Sigmoid colon (tissue), 7 donors: ENCODE measurements around the gene BNIP5. TPM values are rescaled to one million over a fixed set of nuclear protein-coding genes. Genes with fewer than 3 reads are reported as not detected.
A peak's percentile ranks its signal among the peaks of the same experiment; 100 is the strongest.

Experiments used
- DNase-seq: peaks from one replicate; pipeline ENCODE4 v3.0.0-alpha.2; 2019
- H3K27ac ChIP-seq, 4 donors: fragments of 200-600 bp; sonication (generic); one replicate each; pipeline ENCODE4 v1.5.1; 2016 to 2019; ENCODE audit warnings: mild to moderate bottlenecking in 1 of 4
- H3K27me3 ChIP-seq, 3 donors: fragments of 200-600 bp; sonication (generic); one replicate each; pipeline ENCODE4 v1.5.1; 2019; ENCODE audit warnings: mild to moderate bottlenecking in 1 of 3
- H3K36me3 ChIP-seq, 4 donors: fragments of 200-600 bp; sonication (generic); one replicate each; pipeline ENCODE4 v1.5.1; 2016 to 2019
- H3K4me1 ChIP-seq, 4 donors: fragments of 200-600 bp; sonication (generic); one replicate each; pipeline ENCODE4 v1.5.1; 2017 to 2019
- H3K4me3 ChIP-seq, 4 donors: fragments of 200-600 bp; sonication (generic); one replicate each; pipeline ENCODE4 v1.5.1; 2017 to 2019; ENCODE audit warnings: mild to moderate bottlenecking in 2 of 4, moderate library complexity in 1 of 4
- H3K9me3 ChIP-seq, 4 donors: fragments of 200-600 bp in 3 of 4; sonication (generic) in 3 of 4; one replicate each; pipeline versions ENCODE4 v1.5.1 to v1.6.1; 2013 to 2019
- EP300 ChIP-seq, 4 donors: sonication (generic); formaldehyde crosslinking; IDR thresholded peaks; one replicate each; pipeline ENCODE4 v1.6.1; 2017; ENCODE audit warnings: antibody characterized with exemption in 4 of 4
- POLR2A ChIP-seq, 2 donors: fragments of 450-650 bp; IDR thresholded peaks; one replicate each; pipeline ENCODE4 v1.6.1; 2016; ENCODE audit warnings: antibody characterized with exemption in 2 of 2, mild to moderate bottlenecking in 2 of 2, moderate library complexity in 2 of 2
- POLR2AphosphoS5 ChIP-seq, 4 donors: sonication (generic); formaldehyde crosslinking; IDR thresholded peaks; one replicate each; pipeline ENCODE4 v1.6.1; 2017; ENCODE audit warnings: antibody characterized with exemption in 4 of 4
- WGBS, 2 donors: extraction: QIAGEN DNeasy Blood & Tissue Kit; methylation state at CpG; one replicate each; pipeline ENCODE4 v1.1.7; 2013; 5-methylcytosine and 5-hydroxymethylcytosine counted together
- intact Hi-C: fragments of 100-400 bp; cut with DNase I; formaldehyde crosslinking; loops from one replicate; pipeline ENCODE4 v1.15.1; 2023
- polyA plus RNA-seq, 3 donors: library from polyadenylated mRNA; stranded (reverse); fragments of 200-250 nt; gene quantifications; one replicate each; pipeline ENCODE4 v1.2.3, GENCODE V29; 2013
- total RNA-seq, 4 donors: library from RNA; depleted of rRNA; stranded (reverse); fragments of >200 nt; gene quantifications; one replicate each; pipeline ENCODE4 v1.1.0, GENCODE V29; 2016
- TF ChIP-seq, protein P1 (sequence below), 4 experiments: fragments of 450-650 bp in 3 of 4; fragments of 200-600 bp in 1 of 4; IDR thresholded peaks; one replicate each; pipeline ENCODE4 v1.5.1; 2016 to 2019; ENCODE audit warnings: antibody characterized with exemption in 4 of 4, mild to moderate bottlenecking in 3 of 4, moderate library complexity in 2 of 4
- donor health status: healthy with polysubstance abuse.
- donor health status: Bipolar disorder and iron deficiency.
- donor health status: healthy.

BNIP5 gene
- total and polyA plus RNA-seq, 7 donors, result 5.5 to 9.0 (median 8.6) TPM; not detected in 4

DNA sequence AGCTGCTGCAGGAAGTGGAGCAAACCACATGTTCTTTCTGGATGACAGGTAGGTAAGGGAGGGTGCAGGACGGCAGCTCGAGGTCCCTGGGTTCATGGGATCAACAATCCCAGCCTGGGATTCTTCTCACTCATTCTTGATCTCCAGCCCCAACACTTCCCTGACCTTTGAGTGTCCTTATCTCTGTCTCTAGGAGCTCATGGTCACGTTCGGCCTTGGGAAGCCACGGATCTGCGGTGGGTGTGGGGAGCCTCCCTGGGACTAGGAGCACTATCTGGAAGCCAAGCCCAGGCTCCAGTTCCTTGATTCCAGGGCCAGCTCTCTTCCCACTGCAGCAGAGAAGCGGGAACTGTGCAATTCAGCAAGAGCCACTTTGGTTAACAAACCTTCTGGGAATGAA lies 27.5 kb downstream of the BNIP5 start:
- no peaks in the 10 kb centered on the region for H3K9me3 ChIP-seq
- peaks cover 0 to 7% (median 0%) of the 10 kb centered on the region in 3 donors for H3K27me3 ChIP-seq
- no peaks in the 10 kb centered on the region for H3K4me1 ChIP-seq
- 30 to 65% methylated on average over 7 of the region's 7 CpGs for WGBS, 2 donors
- no peak for TF ChIP-seq POLR2AphosphoS5 (IDR thresholded peaks at IDR 0.05)
- TF ChIP-seq EP300 (IDR thresholded peaks at IDR 0.05), result no peak
- TF ChIP-seq POLR2A (IDR thresholded peaks at IDR 0.05), result no peak
- TF ChIP-seq, protein P1, sequence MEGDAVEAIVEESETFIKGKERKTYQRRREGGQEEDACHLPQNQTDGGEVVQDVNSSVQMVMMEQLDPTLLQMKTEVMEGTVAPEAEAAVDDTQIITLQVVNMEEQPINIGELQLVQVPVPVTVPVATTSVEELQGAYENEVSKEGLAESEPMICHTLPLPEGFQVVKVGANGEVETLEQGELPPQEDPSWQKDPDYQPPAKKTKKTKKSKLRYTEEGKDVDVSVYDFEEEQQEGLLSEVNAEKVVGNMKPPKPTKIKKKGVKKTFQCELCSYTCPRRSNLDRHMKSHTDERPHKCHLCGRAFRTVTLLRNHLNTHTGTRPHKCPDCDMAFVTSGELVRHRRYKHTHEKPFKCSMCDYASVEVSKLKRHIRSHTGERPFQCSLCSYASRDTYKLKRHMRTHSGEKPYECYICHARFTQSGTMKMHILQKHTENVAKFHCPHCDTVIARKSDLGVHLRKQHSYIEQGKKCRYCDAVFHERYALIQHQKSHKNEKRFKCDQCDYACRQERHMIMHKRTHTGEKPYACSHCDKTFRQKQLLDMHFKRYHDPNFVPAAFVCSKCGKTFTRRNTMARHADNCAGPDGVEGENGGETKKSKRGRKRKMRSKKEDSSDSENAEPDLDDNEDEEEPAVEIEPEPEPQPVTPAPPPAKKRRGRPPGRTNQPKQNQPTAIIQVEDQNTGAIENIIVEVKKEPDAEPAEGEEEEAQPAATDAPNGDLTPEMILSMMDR (IDR thresholded peaks at IDR 0.05), result no peak
- DNase-seq, result no peak
- H3K36me3 ChIP-seq, result no peaks in the 10 kb centered on the region
- intact Hi-C loops, result no loop called here
- H3K27ac ChIP-seq, result no peak overlapping the region
- no peak overlapping the region for H3K4me3 ChIP-seq

DNA sequence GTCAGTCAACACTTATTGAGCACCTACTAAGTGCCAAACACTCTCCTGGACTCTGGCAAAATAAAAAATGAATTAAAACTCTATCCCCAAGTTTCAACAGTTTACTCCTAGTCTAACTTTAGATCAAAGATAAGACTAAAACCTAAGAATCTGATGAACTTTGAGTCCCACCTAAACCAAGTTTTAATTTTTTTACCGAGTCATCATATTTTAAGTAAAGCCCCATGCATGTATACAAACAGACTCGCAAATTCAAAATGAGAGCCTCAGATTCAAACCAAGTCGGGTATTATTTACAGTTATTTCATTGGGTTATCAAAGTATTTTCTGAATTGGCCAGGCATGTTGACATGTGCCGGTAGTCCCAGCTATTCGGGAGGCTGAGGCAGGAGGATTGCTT lies 28.2 kb downstream of the BNIP5 start:
- intact Hi-C loops, result no loop called here
- 95 to 97% methylated on average over 5 of the region's 5 CpGs for WGBS, 2 donors

DNA sequence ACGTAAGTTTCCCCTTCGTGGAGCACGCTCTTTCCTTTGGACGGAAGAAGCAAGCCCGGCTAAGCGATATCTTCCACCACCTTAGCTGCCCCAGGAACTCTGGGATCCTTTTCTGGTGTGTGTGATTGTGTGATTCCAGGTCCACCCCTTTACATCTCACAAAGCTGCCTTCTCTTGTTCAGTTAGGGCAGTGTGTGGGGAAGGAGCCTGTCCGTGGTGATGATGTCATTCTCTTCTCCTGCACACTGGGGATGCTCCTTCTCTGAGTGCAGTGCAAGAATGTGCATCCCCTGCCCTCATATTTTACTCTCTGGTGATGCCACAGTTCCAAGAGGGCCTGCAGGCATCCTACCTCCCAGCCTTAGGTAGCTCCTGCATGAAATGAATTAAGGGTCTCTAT lies 30.3 kb downstream of the BNIP5 start:
- no peak overlapping the region for H3K4me3 ChIP-seq
- peaks cover 0 to 16% (median 3%) of the 10 kb centered on the region in 3 donors for H3K27me3 ChIP-seq
- H3K4me1 ChIP-seq, result no peaks in the 10 kb centered on the region
- WGBS, 2 donors, result 73 to 82% methylated on average over 7 of the region's 7 CpGs
- intact Hi-C loops, result no loop called here
- TF ChIP-seq POLR2AphosphoS5 (IDR thresholded peaks at IDR 0.05) (no peak), POLR2A (IDR thresholded peaks at IDR 0.05) (no peak)
- TF ChIP-seq, protein P1 (IDR thresholded peaks at IDR 0.05), result no peak
- no peak overlapping the region for H3K27ac ChIP-seq
- DNase-seq, result no peak
- no peaks in the 10 kb centered on the region for H3K36me3 ChIP-seq
- no peaks in the 10 kb centered on the region for H3K9me3 ChIP-seq

More for the DNA sequence above, 28.2 kb downstream of the BNIP5 start:
- Histone ChIP-seq H3K4me3 (no peak overlapping the region), H3K4me1 (no peaks in the 10 kb centered on the region), H3K27me3 (peaks cover 0 to 7% (median 0%) of the 10 kb centered on the region in 3 donors), H3K36me3 (no peaks in the 10 kb centered on the region), H3K9me3 (no peaks in the 10 kb centered on the region), H3K27ac (no peak overlapping the region)
- TF ChIP-seq POLR2A (IDR thresholded peaks at IDR 0.05) (no peak), EP300 (IDR thresholded peaks at IDR 0.05) (no peak), POLR2AphosphoS5 (IDR thresholded peaks at IDR 0.05) (no peak)
- TF ChIP-seq, protein P1 (IDR thresholded peaks at IDR 0.05), result no peak
- DNase-seq, result no peak

DNA sequence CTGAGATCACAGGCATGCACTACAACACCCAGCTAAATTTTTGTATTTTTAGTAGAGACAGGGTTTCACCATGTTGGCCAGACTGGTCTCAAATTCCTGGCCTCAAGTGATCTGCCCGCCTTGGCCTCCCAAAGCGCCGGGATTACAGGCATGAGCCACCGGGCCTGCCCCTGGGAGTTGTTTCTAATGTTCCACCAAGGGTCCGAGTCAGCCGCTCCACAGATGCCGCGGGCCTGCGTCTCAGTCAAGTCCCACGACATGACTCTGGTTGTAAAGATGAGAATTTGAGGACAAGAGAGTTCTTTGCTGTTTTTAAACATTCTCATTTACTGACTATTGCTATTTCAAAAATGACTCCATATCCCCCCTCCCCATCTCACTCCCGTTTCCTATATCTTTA lies 30.8 kb downstream of the BNIP5 start:
- 94 to 95% methylated on average over 11 of the region's 11 CpGs for WGBS, 2 donors
- H3K27ac ChIP-seq, result no peak overlapping the region
- no peaks in the 10 kb centered on the region for H3K4me1 ChIP-seq
- TF ChIP-seq POLR2A (IDR thresholded peaks at IDR 0.05), result no peak
- no peak for TF ChIP-seq EP300 (IDR thresholded peaks at IDR 0.05)
- intact Hi-C loops, result no loop called here
- H3K4me3 ChIP-seq, result no peak overlapping the region
- H3K9me3 ChIP-seq, result no peaks in the 10 kb centered on the region
- DNase-seq, result no peak
- peaks cover 0 to 19% (median 3%) of the 10 kb centered on the region in 3 donors for H3K27me3 ChIP-seq
- no peaks in the 10 kb centered on the region for H3K36me3 ChIP-seq

DNA sequence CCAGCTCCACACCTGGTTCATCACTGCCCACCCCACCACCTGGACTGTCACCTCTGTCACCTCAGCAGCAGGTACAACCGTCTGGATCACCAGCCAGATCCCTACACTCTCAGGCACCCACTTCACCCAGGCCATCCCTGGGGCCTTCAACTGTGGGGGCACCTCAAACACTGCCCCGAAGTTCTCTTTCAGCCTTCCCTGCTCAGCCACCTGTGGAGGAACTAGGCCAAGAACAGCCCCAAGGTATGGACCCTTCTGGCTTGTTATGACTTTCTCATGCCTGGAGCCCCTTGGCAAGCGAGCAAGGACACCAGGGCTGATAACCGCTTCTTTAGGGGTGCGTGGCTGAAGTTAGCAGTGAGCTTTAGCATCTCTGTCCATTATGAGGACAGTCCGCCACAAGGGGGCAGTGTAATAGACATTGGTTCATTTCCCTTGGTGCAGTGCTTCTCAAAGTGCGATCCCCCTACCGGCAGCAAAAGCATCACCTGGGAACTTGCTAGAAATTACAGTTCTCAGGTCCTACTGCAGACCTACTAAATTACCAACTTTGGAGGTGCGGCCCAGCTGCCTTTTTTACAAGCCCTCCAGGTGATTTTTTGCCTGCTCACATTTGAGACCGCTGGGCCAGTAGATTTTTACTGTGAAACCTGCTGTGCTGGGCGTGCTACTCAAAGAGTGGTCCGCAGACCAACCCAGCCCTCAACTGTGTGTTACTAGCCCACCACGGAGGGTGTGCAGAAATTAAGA lies 34.3 kb downstream of the BNIP5 start:
- no peak overlapping the region for H3K27ac ChIP-seq
- intact Hi-C loops, result loop anchor here (2.0 kb wide), 1 partner anchor 58 kb away; no protein-coding TSS in a partner anchor
- H3K9me3 ChIP-seq, result no peaks in the 10 kb centered on the region
- TF ChIP-seq POLR2A (IDR thresholded peaks at IDR 0.05) (no peak), POLR2AphosphoS5 (IDR thresholded peaks at IDR 0.05) (no peak), EP300 (IDR thresholded peaks at IDR 0.05) (no peak)
- TF ChIP-seq, protein P1 (IDR thresholded peaks at IDR 0.05), result peak; percentile 55 to 92 (median 84)
- peak; percentile 90 for DNase-seq
- H3K27me3 ChIP-seq, result peaks cover 0 to 13% (median 3%) of the 10 kb centered on the region in 3 donors
- no peak overlapping the region for H3K4me3 ChIP-seq
- H3K4me1 ChIP-seq, result no peaks in the 10 kb centered on the region
- H3K36me3 ChIP-seq, result no peaks in the 10 kb centered on the region
- 28 to 36% methylated on average over 13 of the region's 13 CpGs for WGBS, 2 donors
